PC-3 (cell line): ENCODE data around the gene VWA2.

Source experiments
- EZH2 ChIP-seq: fragments of 300-600 bp; sonication (generic); IDR thresholded peaks from one replicate; pipeline ENCODE4 v1.6.1; 2017; ENCODE audit warnings: antibody characterized with exemption, mild to moderate bottlenecking, low read length; ENCODE audit not compliant: unreplicated experiment
- EZH2phosphoT487 ChIP-seq: fragments of 300-600 bp; sonication (generic); IDR thresholded peaks from 2 replicates; pipeline ENCODE4 v1.6.1; 2018; ENCODE audit warnings: mild to moderate bottlenecking, antibody characterized with exemption, low read length, borderline replicate concordance
- TF ChIP-seq, protein P1 (sequence below): fragments of 300-600 bp; sonication (generic); conservative IDR thresholded peaks from 2 replicates; pipeline ENCODE4 v1.5.1; 2017; ENCODE audit warnings: antibody characterized with exemption, low read depth, mild to moderate bottlenecking, low read length

GRCh38 chr10:114310346-114310745, 71.3 kb downstream of the VWA2 start:
- TF ChIP-seq, protein P1, sequence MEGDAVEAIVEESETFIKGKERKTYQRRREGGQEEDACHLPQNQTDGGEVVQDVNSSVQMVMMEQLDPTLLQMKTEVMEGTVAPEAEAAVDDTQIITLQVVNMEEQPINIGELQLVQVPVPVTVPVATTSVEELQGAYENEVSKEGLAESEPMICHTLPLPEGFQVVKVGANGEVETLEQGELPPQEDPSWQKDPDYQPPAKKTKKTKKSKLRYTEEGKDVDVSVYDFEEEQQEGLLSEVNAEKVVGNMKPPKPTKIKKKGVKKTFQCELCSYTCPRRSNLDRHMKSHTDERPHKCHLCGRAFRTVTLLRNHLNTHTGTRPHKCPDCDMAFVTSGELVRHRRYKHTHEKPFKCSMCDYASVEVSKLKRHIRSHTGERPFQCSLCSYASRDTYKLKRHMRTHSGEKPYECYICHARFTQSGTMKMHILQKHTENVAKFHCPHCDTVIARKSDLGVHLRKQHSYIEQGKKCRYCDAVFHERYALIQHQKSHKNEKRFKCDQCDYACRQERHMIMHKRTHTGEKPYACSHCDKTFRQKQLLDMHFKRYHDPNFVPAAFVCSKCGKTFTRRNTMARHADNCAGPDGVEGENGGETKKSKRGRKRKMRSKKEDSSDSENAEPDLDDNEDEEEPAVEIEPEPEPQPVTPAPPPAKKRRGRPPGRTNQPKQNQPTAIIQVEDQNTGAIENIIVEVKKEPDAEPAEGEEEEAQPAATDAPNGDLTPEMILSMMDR = no peak
- TF ChIP-seq EZH2phosphoT487 (no peak), EZH2 (no peak)
